ENCODE measurements around the gene CTNNBL1.
"Not testable (repeated sequence)": the region's sequence is repeated elsewhere in the genome, so short reads cannot be mapped to it uniquely, and the experiment has no call there.

The CTNNBL1 gene

GRCh38 chr20:37672143-37672542, 21.7 kb upstream of the CTNNBL1 start:
- Histone ChIP-seq H3K27me3 (replicated peaks; ENCODE audit: control insufficient read depth, insufficient read depth, low read length) (peaks cover 2% of the 10 kb centered on the region; the same call in 1 of the 2 replicates), H3K36me3 (ENCODE audit: control insufficient read depth, insufficient read depth, low read length) (no peaks in the 10 kb centered on the region), H3K4me3 (replicated peaks; ENCODE audit: low read depth, low read length) (no peak overlapping the region)
- TF ChIP-seq CTCF (IDR thresholded peaks at IDR 0.05; ENCODE audit: insufficient read depth, low read length, poor library complexity, severe bottlenecking): no peak
- no peak for DNase-seq (ENCODE audit: extremely low read depth, insufficient read length)

GRCh38 chr20:37673444-37673843, 20.4 kb upstream of the CTNNBL1 start:
- H3K27me3 ChIP-seq (replicated peaks; ENCODE audit: control insufficient read depth, insufficient read depth, low read length): peaks cover 2% of the 10 kb centered on the region
- no peak for TF ChIP-seq CTCF (IDR thresholded peaks at IDR 0.05; ENCODE audit: insufficient read depth, low read length, poor library complexity, severe bottlenecking)
- no peaks in the 10 kb centered on the region for H3K36me3 ChIP-seq (ENCODE audit: control insufficient read depth, insufficient read depth, low read length)
- DNase-seq (ENCODE audit: extremely low read depth, insufficient read length): no peak
- no peak overlapping the region for H3K4me3 ChIP-seq (replicated peaks; ENCODE audit: low read depth, low read length)

- Histone ChIP-seq H3K4me3 (replicated peaks; ENCODE audit: low read depth, low read length) (no peak overlapping the region), H3K27me3 (replicated peaks; ENCODE audit: control insufficient read depth, insufficient read depth, low read length) (peaks cover 2% of the 10 kb centered on the region)
- no peak for DNase-seq (ENCODE audit: extremely low read depth, insufficient read length)
These were observed 17.4 kb upstream of the CTNNBL1 start for GRCh38 chr20:37676440-37676839.

GRCh38 chr20:37677969-37678861, 15.6 kb upstream of the CTNNBL1 start:
- no peak for TF ChIP-seq CTCF (IDR thresholded peaks at IDR 0.05; ENCODE audit: insufficient read depth, low read length, poor library complexity, severe bottlenecking)
- no peaks in the 10 kb centered on the region for H3K36me3 ChIP-seq (ENCODE audit: control insufficient read depth, insufficient read depth, low read length)
- peaks cover 2% of the 10 kb centered on the region for H3K27me3 ChIP-seq (replicated peaks; ENCODE audit: control insufficient read depth, insufficient read depth, low read length)
- DNase-seq (ENCODE audit: extremely low read depth, insufficient read length): no peak
- H3K4me3 ChIP-seq (replicated peaks; ENCODE audit: low read depth, low read length): no peak overlapping the region

More at GRCh38 chr20:37676440-37676839, 17.4 kb upstream of the CTNNBL1 start:
- TF ChIP-seq CTCF (IDR thresholded peaks at IDR 0.05; ENCODE audit: insufficient read depth, low read length, poor library complexity, severe bottlenecking): no peak
- no peaks in the 10 kb centered on the region for H3K36me3 ChIP-seq (ENCODE audit: control insufficient read depth, insufficient read depth, low read length)

GRCh38 chr20:37679751-37680150, 14.1 kb upstream of the CTNNBL1 start:
- H3K4me3 ChIP-seq (replicated peaks; ENCODE audit: low read depth, low read length); H3K36me3 ChIP-seq (ENCODE audit: control insufficient read depth, insufficient read depth, low read length); DNase-seq (ENCODE audit: extremely low read depth, insufficient read length); H3K27me3 ChIP-seq (replicated peaks; ENCODE audit: control insufficient read depth, insufficient read depth, low read length): not testable (repeated sequence)

- no peak overlapping the region for H3K4me3 ChIP-seq (replicated peaks; ENCODE audit: low read depth, low read length)
- no peak for DNase-seq (ENCODE audit: extremely low read depth, insufficient read length)
- peaks cover 1% of the 10 kb centered on the region for H3K27me3 ChIP-seq (replicated peaks; ENCODE audit: control insufficient read depth, insufficient read depth, low read length)
- no peak for TF ChIP-seq CTCF (IDR thresholded peaks at IDR 0.05; ENCODE audit: insufficient read depth, low read length, poor library complexity, severe bottlenecking)
- H3K36me3 ChIP-seq (ENCODE audit: control insufficient read depth, insufficient read depth, low read length): no peaks in the 10 kb centered on the region
These were observed 13.4 kb upstream of the CTNNBL1 start for GRCh38 chr20:37680420-37680819.

All from GM06990 (cell line).